Neural cell (in vitro differentiated cells): Measurements from ENCODE around the gene OR6M1. TPM values are rescaled to one million over a fixed set of nuclear protein-coding genes. Genes with fewer than 3 reads are reported as not detected.

ENCODE experiments used
- H2AFZ ChIP-seq: fragments of 200-600, 300-800 bp; sonication (generic), shearing (Covaris generic); 2 replicates; pipeline ENCODE4 v1.6.0; 2014; ENCODE audit warnings: low read depth, mild to moderate bottlenecking, antibody characterized with exemption, low read length, moderate library complexity
- H3F3A ChIP-seq: fragments of 200-600 bp; shearing (Covaris generic); 2 replicates; pipeline ENCODE4 v1.6.1; 2016; ENCODE audit warnings: mild to moderate bottlenecking, moderate library complexity, mixed read lengths, antibody characterized with exemption, low read length; ENCODE audit not compliant: insufficient read depth, poor library complexity, severe bottlenecking
- H3K27ac ChIP-seq: fragments of 200-600, 300-800 bp; sonication (generic), shearing (Covaris generic); 2 replicates; pipeline ENCODE4 v1.5.1; 2014; ENCODE audit warnings: mild to moderate bottlenecking, low read length, moderate library complexity
- H3K27me3 ChIP-seq: fragments of 300-800, 200-600 bp; sonication (generic), shearing (Covaris generic); 2 replicates; pipeline ENCODE4 v1.6.0; 2014; ENCODE audit warnings: mild to moderate bottlenecking, low read depth, low read length, moderate library complexity; ENCODE audit not compliant: insufficient read depth
- H3K36me3 ChIP-seq: fragments of 300-800, 200-600 bp; sonication (generic), shearing (Covaris generic); 2 replicates; pipeline ENCODE4 v1.5.1; 2014; ENCODE audit warnings: mild to moderate bottlenecking, antibody characterized with exemption, low read length, moderate library complexity; ENCODE audit not compliant: insufficient read depth
- H3K4me2 ChIP-seq: fragments of 300-800, 200-600 bp; sonication (generic), shearing (Covaris generic); 2 replicates; pipeline ENCODE4 v1.6.0; 2014; ENCODE audit warnings: mild to moderate bottlenecking, low read length
- H3K4me3 ChIP-seq: fragments of 300-800, 200-600 bp; sonication (generic), shearing (Covaris generic); 2 replicates; pipeline ENCODE4 v1.5.1; 2014; ENCODE audit warnings: mild to moderate bottlenecking, low read length, moderate library complexity
- H3K79me2 ChIP-seq: fragments of 200-600 bp; shearing (Covaris generic); replicated peaks from 2 replicates; pipeline ENCODE4 v1.6.0; 2014; ENCODE audit warnings: mild to moderate bottlenecking, low read length, moderate library complexity; ENCODE audit not compliant: insufficient read depth
- H3K9ac ChIP-seq: fragments of 300-800, 200-600 bp; sonication (generic), shearing (Covaris generic); 2 replicates; pipeline ENCODE4 v1.6.1; 2016; ENCODE audit warnings: mild to moderate bottlenecking, low read length, mixed read lengths
- H3K9me2 ChIP-seq: fragments of 200-600 bp; shearing (Covaris generic); 2 replicates; pipeline ENCODE4 v1.6.1; 2016; ENCODE audit warnings: mild to moderate bottlenecking, low read length, mixed read lengths; ENCODE audit not compliant: insufficient read depth
- H3K9me3 ChIP-seq: fragments of 200-600, 300-800 bp; sonication (generic), shearing (Covaris generic); 2 replicates; pipeline ENCODE4 v1.6.1; 2016; ENCODE audit warnings: mild to moderate bottlenecking, mixed run types, low read length, moderate library complexity, mixed read lengths
- H4K20me1 ChIP-seq: fragments of 200-600 bp; shearing (Covaris generic); 2 replicates; pipeline ENCODE4 v1.6.1; 2016; ENCODE audit warnings: mild to moderate bottlenecking, mixed run types; ENCODE audit not compliant: insufficient read depth
- CTCF ChIP-seq: fragments of 450-650 bp; IDR thresholded peaks from 2 replicates; pipeline ENCODE4 v1.5.1; 2014; ENCODE audit warnings: antibody characterized with exemption, mild to moderate bottlenecking, moderate library complexity; ENCODE audit not compliant: poor library complexity, severe bottlenecking
- EP300 ChIP-seq: fragments of 450-650 bp; conservative IDR thresholded peaks from 2 replicates; pipeline ENCODE4 v1.6.1; 2014; ENCODE audit warnings: antibody characterized with exemption, mild to moderate bottlenecking, moderate library complexity; ENCODE audit not compliant: poor library complexity, severe bottlenecking
- EZH2 ChIP-seq: fragments of 200-600, 300-800 bp; shearing (Covaris generic), sonication (generic); IDR thresholded peaks from 2 replicates; pipeline ENCODE4 v1.6.1; 2014; ENCODE audit warnings: antibody characterized with exemption, low read length, borderline replicate concordance, mild to moderate bottlenecking; ENCODE audit not compliant: insufficient read depth, poor library complexity, severe bottlenecking
- MXI1 ChIP-seq: fragments of 450-650 bp; conservative IDR thresholded peaks from 2 replicates; pipeline ENCODE4 v1.6.1; 2014; ENCODE audit warnings: antibody characterized with exemption, mild to moderate bottlenecking; ENCODE audit not compliant: poor library complexity, severe bottlenecking
- POLR2AphosphoS5 ChIP-seq: IDR thresholded peaks from 2 replicates; pipeline ENCODE4 v1.6.1; 2012
- RAD21 ChIP-seq: fragments of 450-650 bp; conservative IDR thresholded peaks from 2 replicates; pipeline ENCODE4 v1.6.1; 2014; ENCODE audit warnings: antibody characterized with exemption, mild to moderate bottlenecking, moderate library complexity
- REST ChIP-seq: IDR thresholded peaks from 2 replicates; pipeline ENCODE4 v1.6.1; 2012; ENCODE audit warnings: borderline replicate concordance
- SMC3 ChIP-seq: fragments of 450-650 bp; conservative IDR thresholded peaks from 2 replicates; pipeline ENCODE4 v1.6.1; 2014; ENCODE audit warnings: antibody characterized with exemption, mild to moderate bottlenecking, moderate library complexity; ENCODE audit not compliant: poor library complexity
- TAF1 ChIP-seq: IDR thresholded peaks from 2 replicates; pipeline ENCODE4 v1.6.1; 2012; ENCODE audit warnings: low read depth
- polyA plus RNA-seq: library from polyadenylated mRNA; depleted of rRNA; stranded (reverse); fragments of >200 nt; gene quantifications from 2 replicates; pipeline ENCODE4 v1.2.3, GENCODE V29; 2014

OR6M1 gene
- polyA plus RNA-seq, 1 donor from 2014 or later = not detected

GRCh38 chr11:123852321-123852720 is 46.2 kb upstream of the OR6M1 start:
- Histone ChIP-seq H3F3A (no peaks in the 10 kb centered on the region), H3K27me3 (no peaks in the 10 kb centered on the region), H3K36me3 (no peaks in the 10 kb centered on the region), H2AFZ (no peak overlapping the region), H3K4me3 (no peak overlapping the region), H3K9me2 (no peaks in the 10 kb centered on the region), H3K4me2 (no peak overlapping the region), H4K20me1 (no peaks in the 10 kb centered on the region), H3K27ac (no peak overlapping the region), H3K9ac (no peak overlapping the region), H3K79me2 (no peaks in the 10 kb centered on the region), H3K9me3 (no peaks in the 10 kb centered on the region)
- TF ChIP-seq SMC3 (no peak), EZH2 (no peak), MXI1 (no peak), REST (no peak), RAD21 (no peak), EP300 (no peak), TAF1 (no peak), POLR2AphosphoS5 (no peak), CTCF (no peak)

- H3K27ac ChIP-seq = no peak overlapping the region
- TF ChIP-seq REST (no peak), EP300 (no peak), SMC3 (no peak), TAF1 (no peak), EZH2 (no peak), POLR2AphosphoS5 (no peak), CTCF (no peak), RAD21 (no peak), MXI1 (no peak)
- H3K36me3 ChIP-seq = no peaks in the 10 kb centered on the region
- no peak overlapping the region for H3K4me2 ChIP-seq
- H3K79me2 ChIP-seq = no peaks in the 10 kb centered on the region
- H3K9me2 ChIP-seq = no peaks in the 10 kb centered on the region
- H2AFZ ChIP-seq = no peak overlapping the region
- no peak overlapping the region for H3K4me3 ChIP-seq
- no peak overlapping the region for H3K9ac ChIP-seq
- H3F3A ChIP-seq = no peaks in the 10 kb centered on the region
- H3K27me3 ChIP-seq = no peaks in the 10 kb centered on the region
- no peaks in the 10 kb centered on the region for H4K20me1 ChIP-seq
- H3K9me3 ChIP-seq = no peaks in the 10 kb centered on the region
Measured at GRCh38 chr11:123851110-123851509, 45.0 kb upstream of the OR6M1 start.
